ENCODE measurements around the gene SLC26A8. TPM values are rescaled to one million over a fixed set of nuclear protein-coding genes. Genes with fewer than 3 reads are reported as not detected.

SLC26A8 gene
- polyA plus RNA-seq, 3 donors: 0.52 to 1.7 (median 1.5) TPM

DNA sequence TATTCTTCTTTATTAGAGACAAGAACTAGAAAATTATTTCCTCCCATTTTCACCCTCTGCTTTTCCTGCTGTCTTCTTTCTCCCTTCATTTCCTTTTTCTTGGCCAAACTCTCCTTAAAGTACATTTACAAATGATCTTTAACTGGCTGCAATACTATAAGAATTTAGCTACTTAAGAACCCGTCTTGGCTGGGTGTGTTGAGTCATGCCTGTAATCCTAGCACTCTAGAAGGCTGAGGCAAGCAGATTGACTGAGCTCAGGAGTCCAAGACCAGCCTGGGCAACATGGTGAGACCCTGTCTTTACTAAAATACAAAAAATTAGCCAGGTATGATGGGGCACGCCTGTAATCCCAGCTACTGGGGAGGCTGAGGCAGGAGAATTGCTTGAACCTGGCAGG lies 64.3 kb downstream of the SLC26A8 start:
- no peaks in the 10 kb centered on the region for H3K79me2 ChIP-seq (ENCODE audit: insufficient read depth, low read length)
- no peak overlapping the region for H3K27ac ChIP-seq (ENCODE audit: low read depth in 1 of 2, low read length in 2 of 2)
- H2AFZ ChIP-seq (ENCODE audit: insufficient read depth, low read depth, low read length, poor library complexity, severe bottlenecking): no peak overlapping the region
- intact Hi-C loops (cut with micrococcal nuclease): no loop called here
- Mint-ChIP-seq H3K4me1 (no peaks in the 10 kb centered on the region), H3K4me3 (no peak overlapping the region), H3K9me3 (no peaks in the 10 kb centered on the region), H3K27me3 (ENCODE audit: low read depth in 3 of 3) (peaks cover 0 to 5% (median 0%) of the 10 kb centered on the region in 3 donors), H3K36me3 (peaks cover 20 to 27% of the 10 kb centered on the region in 2 donors), H3K27ac (no peak overlapping the region)
- no peaks in the 10 kb centered on the region for H3K9me3 ChIP-seq (replicated peaks in 1 of 2; ENCODE audit: control insufficient read depth in 1 of 2, insufficient read depth in 1 of 2, low read length in 2 of 2)
- H3K4me1 ChIP-seq (ENCODE audit: control insufficient read depth in 1 of 2, insufficient read depth in 2 of 2, low read length in 2 of 2): no peaks in the 10 kb centered on the region
- no peak overlapping the region for H3K4me2 ChIP-seq (replicated peaks; ENCODE audit: extremely low read depth, low read length, poor library complexity, severe bottlenecking)
- H4K20me1 ChIP-seq (ENCODE audit: insufficient read depth, low read length): no peaks in the 10 kb centered on the region
- 60% methylated on average over 1 of the region's 2 CpGs for WGBS (ENCODE audit: insufficient coverage)
- H3K4me3 ChIP-seq (replicated peaks in 1 of 3; ENCODE audit: low read depth in 2 of 3, low read length in 3 of 3): no peak overlapping the region
- TF ChIP-seq, protein P1, sequence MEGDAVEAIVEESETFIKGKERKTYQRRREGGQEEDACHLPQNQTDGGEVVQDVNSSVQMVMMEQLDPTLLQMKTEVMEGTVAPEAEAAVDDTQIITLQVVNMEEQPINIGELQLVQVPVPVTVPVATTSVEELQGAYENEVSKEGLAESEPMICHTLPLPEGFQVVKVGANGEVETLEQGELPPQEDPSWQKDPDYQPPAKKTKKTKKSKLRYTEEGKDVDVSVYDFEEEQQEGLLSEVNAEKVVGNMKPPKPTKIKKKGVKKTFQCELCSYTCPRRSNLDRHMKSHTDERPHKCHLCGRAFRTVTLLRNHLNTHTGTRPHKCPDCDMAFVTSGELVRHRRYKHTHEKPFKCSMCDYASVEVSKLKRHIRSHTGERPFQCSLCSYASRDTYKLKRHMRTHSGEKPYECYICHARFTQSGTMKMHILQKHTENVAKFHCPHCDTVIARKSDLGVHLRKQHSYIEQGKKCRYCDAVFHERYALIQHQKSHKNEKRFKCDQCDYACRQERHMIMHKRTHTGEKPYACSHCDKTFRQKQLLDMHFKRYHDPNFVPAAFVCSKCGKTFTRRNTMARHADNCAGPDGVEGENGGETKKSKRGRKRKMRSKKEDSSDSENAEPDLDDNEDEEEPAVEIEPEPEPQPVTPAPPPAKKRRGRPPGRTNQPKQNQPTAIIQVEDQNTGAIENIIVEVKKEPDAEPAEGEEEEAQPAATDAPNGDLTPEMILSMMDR (IDR thresholded peaks at IDR 0.05): no peak
- H3K27me3 ChIP-seq (ENCODE audit: control insufficient read depth in 2 of 2, insufficient read depth in 2 of 2, low read length in 2 of 2): no peaks in the 10 kb centered on the region
- H3K9ac ChIP-seq (ENCODE audit: insufficient read depth, low read length, poor library complexity, severe bottlenecking): no peak overlapping the region
- peaks cover 1 to 3% of the 10 kb centered on the region in 2 donors for H3K36me3 ChIP-seq (replicated peaks in 1 of 2; ENCODE audit: control insufficient read depth in 1 of 2, insufficient read depth in 2 of 2, low read length in 2 of 2)
- DNase-seq: no peak

DNA sequence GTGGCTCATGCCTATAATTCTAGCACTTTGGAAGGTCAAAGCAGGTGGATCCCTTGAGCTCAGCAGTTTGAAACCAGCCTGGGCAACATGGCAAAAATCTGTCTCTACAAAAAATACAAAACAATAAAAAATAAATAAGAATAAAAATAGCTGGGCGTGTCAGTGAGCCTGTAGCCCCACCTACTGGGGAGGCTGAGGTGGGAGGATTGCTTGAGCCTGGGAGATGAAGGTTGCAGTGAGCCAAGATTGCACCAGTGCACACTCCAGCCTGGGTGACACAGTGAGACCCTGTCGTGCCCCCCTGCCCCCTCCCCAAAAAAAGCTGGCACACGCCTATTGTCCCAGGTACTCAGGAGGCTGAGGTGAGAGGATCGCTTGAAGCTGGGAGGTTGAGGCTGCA lies 68.5 kb downstream of the SLC26A8 start:
- Mint-ChIP-seq H3K4me3 (no peak overlapping the region), H3K36me3 (peaks cover 25 to 45% of the 10 kb centered on the region in 2 donors), H3K27ac (peak overlapping the region in 1 of 7 donors; percentile 8), H3K27me3 (ENCODE audit: low read depth in 3 of 3) (peaks cover 0 to 2% (median 0%) of the 10 kb centered on the region in 3 donors), H3K9me3 (no peaks in the 10 kb centered on the region), H3K4me1 (peaks cover 14% of the 10 kb centered on the region)
- intact Hi-C loops (cut with micrococcal nuclease): loop anchor here in 1 of 2 donors (10.0 kb wide), 1 partner anchor 181 kb away; the partner anchor contains the start of gene CLPSL2
- Histone ChIP-seq H3K36me3 (replicated peaks in 1 of 2; ENCODE audit: control insufficient read depth in 1 of 2, insufficient read depth in 2 of 2, low read length in 2 of 2) (peaks cover 3 to 6% of the 10 kb centered on the region in 2 donors), H3K79me2 (ENCODE audit: insufficient read depth, low read length) (no peaks in the 10 kb centered on the region), H4K20me1 (ENCODE audit: insufficient read depth, low read length) (no peaks in the 10 kb centered on the region), H3K27me3 (ENCODE audit: control insufficient read depth in 2 of 2, insufficient read depth in 2 of 2, low read length in 2 of 2) (no peaks in the 10 kb centered on the region), H3K4me1 (ENCODE audit: control insufficient read depth in 1 of 2, insufficient read depth in 2 of 2, low read length in 2 of 2) (peaks cover 0 to 7% of the 10 kb centered on the region in 2 donors), H3K9me3 (replicated peaks in 1 of 2; ENCODE audit: control insufficient read depth in 1 of 2, insufficient read depth in 1 of 2, low read length in 2 of 2) (no peaks in the 10 kb centered on the region), H3K27ac (ENCODE audit: low read depth in 1 of 2, low read length in 2 of 2) (no peak overlapping the region), H3K4me3 (replicated peaks in 1 of 3; ENCODE audit: low read depth in 2 of 3, low read length in 3 of 3) (no peak overlapping the region), H2AFZ (ENCODE audit: insufficient read depth, low read depth, low read length, poor library complexity, severe bottlenecking) (no peak overlapping the region), H3K9ac (ENCODE audit: insufficient read depth, low read length, poor library complexity, severe bottlenecking) (no peak overlapping the region), H3K4me2 (replicated peaks; ENCODE audit: extremely low read depth, low read length, poor library complexity, severe bottlenecking) (no peak overlapping the region)
- TF ChIP-seq, protein P1 (IDR thresholded peaks at IDR 0.05): peak; percentile 21
- no CpG with 5 or more reads among the region's 4 CpGs for WGBS (ENCODE audit: insufficient coverage)
- DNase-seq: no peak

All from CD14-positive monocyte (primary cell).